Activated T-cell treated with anti-CD3 and anti-CD28 coated beads, Interleukin-2, amount 50 U/mL, for 4 hours (primary cell): Measurements from ENCODE around the gene PEX14. TPM values are rescaled to one million over a fixed set of nuclear protein-coding genes. Genes with fewer than 3 reads are reported as not detected.

ENCODE experiments used
- ATAC-seq, 2 donors: fragments of 200-7000 bp; cut with Tn5 transposase; one replicate each; pipeline ENCODE4 v1.10.0; 2021
- DNase-seq: peaks from one replicate; pipeline ENCODE4 v3.0.0-alpha.2; 2020
- H3K27me3 Mint-ChIP-seq: one replicate; pipeline ENCODE4 v1.8.0; 2021; ENCODE audit warnings: low read depth, mixed read lengths
- H3K36me3 Mint-ChIP-seq: one replicate; pipeline ENCODE4 v1.8.0; 2022; ENCODE audit warnings: mixed read lengths; ENCODE audit not compliant: insufficient read depth
- H3K4me1 Mint-ChIP-seq: one replicate; pipeline ENCODE4 v1.8.0; 2021; ENCODE audit warnings: low read depth, mixed read lengths
- H3K4me3 Mint-ChIP-seq: one replicate; pipeline ENCODE4 v1.8.0; 2021; ENCODE audit warnings: mild to moderate bottlenecking, moderate library complexity, mixed read lengths
- H3K9me3 Mint-ChIP-seq: one replicate; pipeline ENCODE4 v1.8.0; 2021; ENCODE audit warnings: mixed read lengths
- total RNA-seq, 3 donors: library from RNA; stranded (reverse); gene quantifications; one replicate each; pipeline ENCODE4 v1.2.1, GENCODE V29; 2021

Gene PEX14
- total RNA-seq, 3 donors from 2014 or later: 21.6 to 23.4 (median 22.2) TPM

GRCh38 chr1:10621906-10622305 lies 147.2 kb downstream of the PEX14 start:
- no peaks in the 10 kb centered on the region for H3K4me1 Mint-ChIP-seq
- DNase-seq (no peak), ATAC-seq (no peak)
- H3K27me3 Mint-ChIP-seq: no peaks in the 10 kb centered on the region
- no peaks in the 10 kb centered on the region for H3K9me3 Mint-ChIP-seq
- peaks cover 16% of the 10 kb centered on the region for H3K36me3 Mint-ChIP-seq
- no peak overlapping the region for H3K4me3 Mint-ChIP-seq

- Mint-ChIP-seq H3K4me3 (no peak overlapping the region), H3K36me3 (peaks cover 18% of the 10 kb centered on the region), H3K9me3 (no peaks in the 10 kb centered on the region), H3K27me3 (no peaks in the 10 kb centered on the region), H3K4me1 (no peaks in the 10 kb centered on the region)
- DNase-seq (no peak), ATAC-seq (no peak)
These were observed 148.3 kb downstream of the PEX14 start for GRCh38 chr1:10622910-10623685.

GRCh38 chr1:10623686-10624145 lies 149.0 kb downstream of the PEX14 start:
- H3K27me3 Mint-ChIP-seq: no peaks in the 10 kb centered on the region
- no peaks in the 10 kb centered on the region for H3K4me1 Mint-ChIP-seq
- H3K9me3 Mint-ChIP-seq: no peaks in the 10 kb centered on the region
- ATAC-seq: no peak
- DNase-seq: no peak
- H3K36me3 Mint-ChIP-seq: peaks cover 14% of the 10 kb centered on the region
- H3K4me3 Mint-ChIP-seq: no peak overlapping the region

GRCh38 chr1:10624256-10625050 lies 149.7 kb downstream of the PEX14 start:
- no peaks in the 10 kb centered on the region for H3K9me3 Mint-ChIP-seq
- H3K4me3 Mint-ChIP-seq: no peak overlapping the region
- DNase-seq: no peak
- ATAC-seq: no peak
- H3K4me1 Mint-ChIP-seq: no peaks in the 10 kb centered on the region
- peaks cover 14% of the 10 kb centered on the region for H3K36me3 Mint-ChIP-seq
- H3K27me3 Mint-ChIP-seq: no peaks in the 10 kb centered on the region

- peaks cover 14% of the 10 kb centered on the region for H3K36me3 Mint-ChIP-seq
- ATAC-seq: no peak
- no peaks in the 10 kb centered on the region for H3K27me3 Mint-ChIP-seq
- no peaks in the 10 kb centered on the region for H3K4me1 Mint-ChIP-seq
- no peak overlapping the region for H3K4me3 Mint-ChIP-seq
- no peak for DNase-seq
- H3K9me3 Mint-ChIP-seq: no peaks in the 10 kb centered on the region
These were observed 150.3 kb downstream of the PEX14 start for GRCh38 chr1:10625076-10625475.

- Mint-ChIP-seq H3K9me3 (no peaks in the 10 kb centered on the region), H3K27me3 (no peaks in the 10 kb centered on the region), H3K4me3 (no peak overlapping the region), H3K4me1 (no peaks in the 10 kb centered on the region), H3K36me3 (peaks cover 14% of the 10 kb centered on the region)
- no peak for DNase-seq
- ATAC-seq: no peak
These were observed 150.8 kb downstream of the PEX14 start for GRCh38 chr1:10625554-10625953.

GRCh38 chr1:10626131-10626731 lies 151.5 kb downstream of the PEX14 start:
- no peaks in the 10 kb centered on the region for H3K4me1 Mint-ChIP-seq
- no peaks in the 10 kb centered on the region for H3K9me3 Mint-ChIP-seq
- no peak overlapping the region for H3K4me3 Mint-ChIP-seq
- peaks cover 14% of the 10 kb centered on the region for H3K36me3 Mint-ChIP-seq
- H3K27me3 Mint-ChIP-seq: no peaks in the 10 kb centered on the region
- no peak for ATAC-seq
- DNase-seq: no peak

- Mint-ChIP-seq H3K36me3 (peaks cover 14% of the 10 kb centered on the region), H3K9me3 (no peaks in the 10 kb centered on the region), H3K27me3 (no peaks in the 10 kb centered on the region), H3K4me3 (no peak overlapping the region), H3K4me1 (no peaks in the 10 kb centered on the region)
- DNase-seq (no peak), ATAC-seq (no peak)
These were observed 152.2 kb downstream of the PEX14 start for GRCh38 chr1:10626791-10627410.

- no peak for DNase-seq
These were observed 153.9 kb downstream of the PEX14 start for GRCh38 chr1:10628685-10629084.

GRCh38 chr1:10629091-10629815 lies 154.5 kb downstream of the PEX14 start:
- no peak for DNase-seq
- no peaks in the 10 kb centered on the region for H3K27me3 Mint-ChIP-seq

More at GRCh38 chr1:10628685-10629084, 153.9 kb downstream of the PEX14 start:
- Mint-ChIP-seq H3K36me3 (peaks cover 9% of the 10 kb centered on the region), H3K27me3 (no peaks in the 10 kb centered on the region), H3K4me3 (no peak overlapping the region), H3K4me1 (no peaks in the 10 kb centered on the region), H3K9me3 (no peaks in the 10 kb centered on the region)
- ATAC-seq: no peak

GRCh38 chr1:10629816-10630571 lies 155.2 kb downstream of the PEX14 start:
- ATAC-seq: no peak
- DNase-seq: no peak
- H3K9me3 Mint-ChIP-seq: no peaks in the 10 kb centered on the region
- H3K4me1 Mint-ChIP-seq: no peaks in the 10 kb centered on the region
- H3K36me3 Mint-ChIP-seq: peaks cover 2% of the 10 kb centered on the region
- H3K4me3 Mint-ChIP-seq: no peak overlapping the region
- H3K27me3 Mint-ChIP-seq: no peaks in the 10 kb centered on the region

More at GRCh38 chr1:10629091-10629815, 154.5 kb downstream of the PEX14 start:
- no peak for ATAC-seq
- H3K36me3 Mint-ChIP-seq: peaks cover 7% of the 10 kb centered on the region
- no peak overlapping the region for H3K4me3 Mint-ChIP-seq
- no peaks in the 10 kb centered on the region for H3K4me1 Mint-ChIP-seq
- no peaks in the 10 kb centered on the region for H3K9me3 Mint-ChIP-seq

GRCh38 chr1:10630661-10631120 lies 155.9 kb downstream of the PEX14 start:
- Mint-ChIP-seq H3K27me3 (no peaks in the 10 kb centered on the region), H3K4me1 (no peaks in the 10 kb centered on the region), H3K4me3 (no peak overlapping the region), H3K36me3 (peaks cover 2% of the 10 kb centered on the region), H3K9me3 (no peaks in the 10 kb centered on the region)
- DNase-seq: no peak
- ATAC-seq: no peak
